ENCODE data around the gene EGF. TPM values are rescaled to one million over a fixed set of nuclear protein-coding genes. Genes with fewer than 3 reads are reported as not detected.
"Not testable (repeated sequence)": the region's sequence is repeated elsewhere in the genome, so short reads cannot be mapped to it uniquely, and the experiment has no call there.

Gene EGF
- total and polyA plus RNA-seq, 7 experiments from 2014 or later, result 0.86 TPM; not detected in 6

- Mint-ChIP-seq H3K9me3 (no peaks in the 10 kb centered on the region), H3K36me3 (no peaks in the 10 kb centered on the region), H3K27me3 (peaks cover 0 to 20% (median 12%) of the 10 kb centered on the region in 5 donors), H3K27ac (no peak overlapping the region), H3K4me1 (no peaks in the 10 kb centered on the region), H3K4me3 (no peak overlapping the region)
- Histone ChIP-seq H3K4me3 (ENCODE audit: low read length) (no peak overlapping the region), H3K4me1 (ENCODE audit: control insufficient read depth in 2 of 2, insufficient read depth in 2 of 2, low read length in 2 of 2) (no peaks in the 10 kb centered on the region), H3K27me3 (ENCODE audit: control insufficient read depth in 2 of 2, insufficient read depth in 2 of 2, low read length in 2 of 2) (no peaks in the 10 kb centered on the region), H3K36me3 (ENCODE audit: control insufficient read depth in 2 of 3, insufficient read depth in 3 of 3, low read length in 3 of 3) (no peaks in the 10 kb centered on the region), H3K9me3 (ENCODE audit: control insufficient read depth in 2 of 3, low read length in 3 of 3) (no peaks in the 10 kb centered on the region), H3K27ac (ENCODE audit: low read depth, low read length) (no peak overlapping the region)
- POLR2A ChIA-PET, result no interaction called here
- ATAC-seq, result no peak
- DNase-seq, result no peak
- intact Hi-C loops (cut with micrococcal nuclease), result no loop called here
- CTCF ChIA-PET, result no interaction called here
Measured at GRCh38 chr4:109875106-109875505, 37.6 kb upstream of the EGF start.

GRCh38 chr4:109875553-109875952, 37.1 kb upstream of the EGF start:
- CTCF ChIA-PET; H3K9me3 ChIP-seq (ENCODE audit: control insufficient read depth in 2 of 3, low read length in 3 of 3); H3K4me1 Mint-ChIP-seq; H3K4me3 Mint-ChIP-seq; H3K27ac Mint-ChIP-seq; ATAC-seq; H3K27me3 ChIP-seq (ENCODE audit: control insufficient read depth in 2 of 2, insufficient read depth in 2 of 2, low read length in 2 of 2); intact Hi-C loops (cut with micrococcal nuclease); H3K4me3 ChIP-seq (ENCODE audit: low read length); H3K4me1 ChIP-seq (ENCODE audit: control insufficient read depth in 2 of 2, insufficient read depth in 2 of 2, low read length in 2 of 2); H3K36me3 ChIP-seq (ENCODE audit: control insufficient read depth in 2 of 3, insufficient read depth in 3 of 3, low read length in 3 of 3); H3K27ac ChIP-seq (ENCODE audit: low read depth, low read length); POLR2A ChIA-PET; H3K36me3 Mint-ChIP-seq; H3K9me3 Mint-ChIP-seq; DNase-seq: not testable (repeated sequence)
- peaks cover 0 to 20% (median 12%) of the 10 kb centered on the region in 5 donors for H3K27me3 Mint-ChIP-seq

DNA sequence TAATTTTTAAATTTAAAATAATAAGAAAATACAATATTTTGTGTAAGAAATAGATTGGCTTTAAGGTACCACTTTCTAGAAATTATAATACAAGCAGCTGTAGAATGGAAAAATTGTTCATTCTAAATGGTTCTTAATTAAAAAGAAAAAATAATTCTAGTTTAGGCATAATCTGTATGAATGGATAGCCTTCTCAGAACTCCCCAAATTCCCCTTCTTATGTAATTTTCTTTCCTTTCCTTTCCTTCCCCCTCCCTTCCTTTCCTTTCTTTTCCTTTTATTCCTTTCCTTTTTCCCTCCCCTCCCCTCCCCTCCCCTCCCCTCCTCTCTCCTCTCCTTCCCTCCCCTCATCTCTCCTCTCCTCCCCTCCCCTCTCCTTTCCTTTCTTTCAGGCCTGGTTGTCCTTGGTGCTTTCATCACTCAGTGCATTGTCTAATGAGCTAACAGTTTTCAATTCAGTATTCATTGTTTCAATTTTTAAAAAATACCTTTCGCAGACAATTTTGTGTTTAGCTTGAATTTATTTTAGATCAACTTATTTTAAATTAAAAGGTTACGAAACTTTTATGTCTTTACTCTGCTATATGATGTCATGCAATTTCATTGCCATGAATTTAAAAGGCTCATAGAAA, 35.9 kb upstream of the EGF start:
- H3K27me3 Mint-ChIP-seq, result peaks cover 5 to 20% (median 13%) of the 10 kb centered on the region in 5 donors
- Histone ChIP-seq H3K4me1 (ENCODE audit: control insufficient read depth in 2 of 2, insufficient read depth in 2 of 2, low read length in 2 of 2) (no peaks in the 10 kb centered on the region), H3K27ac (ENCODE audit: low read depth, low read length) (no peak overlapping the region), H3K4me3 (ENCODE audit: low read length) (no peak overlapping the region), H3K36me3 (ENCODE audit: control insufficient read depth in 2 of 3, insufficient read depth in 3 of 3, low read length in 3 of 3) (no peaks in the 10 kb centered on the region), H3K27me3 (ENCODE audit: control insufficient read depth in 2 of 2, insufficient read depth in 2 of 2, low read length in 2 of 2) (no peaks in the 10 kb centered on the region), H3K9me3 (ENCODE audit: control insufficient read depth in 2 of 3, low read length in 3 of 3) (no peaks in the 10 kb centered on the region)
- H3K4me3 Mint-ChIP-seq, result no peak overlapping the region
- no peaks in the 10 kb centered on the region for H3K36me3 Mint-ChIP-seq
- POLR2A ChIA-PET, result no interaction called here
- ATAC-seq (no peak), DNase-seq (no peak)
- H3K4me1 Mint-ChIP-seq, result no peaks in the 10 kb centered on the region
- intact Hi-C loops (cut with micrococcal nuclease), result no loop called here
- no peak overlapping the region for H3K27ac Mint-ChIP-seq
- CTCF ChIA-PET, result no interaction called here
- no peaks in the 10 kb centered on the region for H3K9me3 Mint-ChIP-seq

DNA sequence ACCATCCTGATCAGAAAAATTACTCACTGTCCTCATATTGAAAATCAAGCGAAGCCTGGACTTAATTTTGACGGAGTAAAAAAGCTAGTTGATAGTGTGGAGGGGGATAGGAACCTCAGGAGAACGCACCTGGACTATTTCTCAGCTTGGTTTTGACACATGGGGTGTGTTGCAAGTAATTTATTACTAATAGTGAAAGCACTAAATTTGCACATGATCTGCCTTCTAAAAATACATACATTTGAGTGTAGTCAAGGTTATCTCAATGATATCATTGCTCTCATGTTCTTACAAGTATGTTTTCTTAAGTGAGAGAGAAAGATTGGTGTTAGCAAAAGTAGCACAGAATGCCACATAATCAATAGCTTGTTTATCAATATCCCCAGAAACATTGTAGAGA, 35.3 kb upstream of the EGF start:
- Mint-ChIP-seq H3K27me3 (peaks cover 5 to 20% (median 13%) of the 10 kb centered on the region in 5 donors), H3K27ac (no peak overlapping the region), H3K4me1 (no peaks in the 10 kb centered on the region), H3K9me3 (no peaks in the 10 kb centered on the region), H3K36me3 (no peaks in the 10 kb centered on the region), H3K4me3 (no peak overlapping the region)
- POLR2A ChIA-PET, result no interaction called here
- Histone ChIP-seq H3K36me3 (ENCODE audit: control insufficient read depth in 2 of 3, insufficient read depth in 3 of 3, low read length in 3 of 3) (no peaks in the 10 kb centered on the region), H3K9me3 (ENCODE audit: control insufficient read depth in 2 of 3, low read length in 3 of 3) (no peaks in the 10 kb centered on the region), H3K27me3 (ENCODE audit: control insufficient read depth in 2 of 2, insufficient read depth in 2 of 2, low read length in 2 of 2) (no peaks in the 10 kb centered on the region), H3K4me1 (ENCODE audit: control insufficient read depth in 2 of 2, insufficient read depth in 2 of 2, low read length in 2 of 2) (no peaks in the 10 kb centered on the region), H3K27ac (ENCODE audit: low read depth, low read length) (no peak overlapping the region), H3K4me3 (ENCODE audit: low read length) (no peak overlapping the region)
- ATAC-seq, result no peak
- CTCF ChIA-PET, result no interaction called here
- intact Hi-C loops (cut with micrococcal nuclease), result no loop called here
- no peak for DNase-seq

GRCh38 chr4:109878355-109878754, 34.3 kb upstream of the EGF start:
- Mint-ChIP-seq H3K36me3 (no peaks in the 10 kb centered on the region), H3K4me1 (no peaks in the 10 kb centered on the region), H3K27ac (no peak overlapping the region), H3K4me3 (no peak overlapping the region), H3K9me3 (no peaks in the 10 kb centered on the region), H3K27me3 (peaks cover 5 to 20% (median 13%) of the 10 kb centered on the region in 5 donors)
- no peaks in the 10 kb centered on the region for H3K9me3 ChIP-seq (ENCODE audit: control insufficient read depth in 2 of 3, low read length in 3 of 3)
- H3K27ac ChIP-seq (ENCODE audit: low read depth, low read length), result no peak overlapping the region
- CTCF ChIA-PET, result no interaction called here
- H3K4me3 ChIP-seq (ENCODE audit: low read length), result no peak overlapping the region
- ATAC-seq, result no peak
- H3K4me1 ChIP-seq (ENCODE audit: control insufficient read depth in 2 of 2, insufficient read depth in 2 of 2, low read length in 2 of 2), result no peaks in the 10 kb centered on the region
- H3K36me3 ChIP-seq (ENCODE audit: control insufficient read depth in 2 of 3, insufficient read depth in 3 of 3, low read length in 3 of 3), result no peaks in the 10 kb centered on the region
- no peak for DNase-seq
- POLR2A ChIA-PET, result interaction anchor here (0.7 kb wide), 1 partner anchor 1977 kb away, joined by 3 read pairs; no protein-coding TSS in a partner anchor
- no peaks in the 10 kb centered on the region for H3K27me3 ChIP-seq (ENCODE audit: control insufficient read depth in 2 of 2, insufficient read depth in 2 of 2, low read length in 2 of 2)
- intact Hi-C loops (cut with micrococcal nuclease), result no loop called here

DNA sequence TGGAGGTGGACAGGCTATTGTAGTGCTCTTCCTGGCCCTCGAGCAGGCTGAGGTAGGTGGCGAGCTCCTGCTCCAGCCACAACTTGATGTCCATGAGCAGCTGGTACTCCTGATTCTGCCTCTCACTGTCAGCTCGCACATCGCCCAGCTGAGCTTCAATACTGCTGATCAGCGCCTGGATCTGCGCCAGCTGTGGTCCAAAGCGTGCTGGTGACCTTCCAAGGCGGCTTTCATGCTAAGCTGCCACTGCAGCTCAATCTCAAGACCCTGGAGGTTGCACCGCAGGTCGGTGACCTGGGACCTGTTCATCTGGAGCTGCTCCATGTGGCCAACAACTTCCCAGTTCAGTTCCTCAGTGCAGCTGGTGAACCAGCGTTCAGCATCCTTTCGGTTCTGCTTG, 33.6 kb upstream of the EGF start:
- H3K4me1 ChIP-seq (ENCODE audit: control insufficient read depth in 2 of 2, insufficient read depth in 2 of 2, low read length in 2 of 2), result no peaks in the 10 kb centered on the region
- no peaks in the 10 kb centered on the region for H3K36me3 Mint-ChIP-seq
- no peak for DNase-seq
- no peaks in the 10 kb centered on the region for H3K4me1 Mint-ChIP-seq
- H3K27me3 ChIP-seq (ENCODE audit: control insufficient read depth in 2 of 2, insufficient read depth in 2 of 2, low read length in 2 of 2), result no peaks in the 10 kb centered on the region
- no peak overlapping the region for H3K4me3 ChIP-seq (ENCODE audit: low read length)
- H3K9me3 ChIP-seq (ENCODE audit: control insufficient read depth in 2 of 3, low read length in 3 of 3), result no peaks in the 10 kb centered on the region
- POLR2A ChIA-PET, result no interaction called here
- H3K27ac ChIP-seq (ENCODE audit: low read depth, low read length), result no peak overlapping the region
- no peak overlapping the region for H3K27ac Mint-ChIP-seq
- H3K36me3 ChIP-seq (ENCODE audit: control insufficient read depth in 2 of 3, insufficient read depth in 3 of 3, low read length in 3 of 3), result no peaks in the 10 kb centered on the region
- ATAC-seq, result no peak
- intact Hi-C loops (cut with micrococcal nuclease), result no loop called here
- H3K27me3 Mint-ChIP-seq, result peaks cover 5 to 20% (median 13%) of the 10 kb centered on the region in 5 donors
- no peaks in the 10 kb centered on the region for H3K9me3 Mint-ChIP-seq
- CTCF ChIA-PET, result no interaction called here
- H3K4me3 Mint-ChIP-seq, result no peak overlapping the region

GRCh38 chr4:109879636-109880314, 32.9 kb upstream of the EGF start:
- intact Hi-C loops (cut with micrococcal nuclease), result no loop called here
- Histone ChIP-seq H3K9me3 (ENCODE audit: control insufficient read depth in 2 of 3, low read length in 3 of 3) (no peaks in the 10 kb centered on the region), H3K27me3 (ENCODE audit: control insufficient read depth in 2 of 2, insufficient read depth in 2 of 2, low read length in 2 of 2) (no peaks in the 10 kb centered on the region), H3K36me3 (ENCODE audit: control insufficient read depth in 2 of 3, insufficient read depth in 3 of 3, low read length in 3 of 3) (no peaks in the 10 kb centered on the region), H3K4me1 (ENCODE audit: control insufficient read depth in 2 of 2, insufficient read depth in 2 of 2, low read length in 2 of 2) (no peaks in the 10 kb centered on the region), H3K27ac (ENCODE audit: low read depth, low read length) (no peak overlapping the region), H3K4me3 (ENCODE audit: low read length) (no peak overlapping the region)
- peaks cover 5 to 20% (median 13%) of the 10 kb centered on the region in 5 donors for H3K27me3 Mint-ChIP-seq
- no peaks in the 10 kb centered on the region for H3K9me3 Mint-ChIP-seq
- CTCF ChIA-PET, result no interaction called here
- POLR2A ChIA-PET, result no interaction called here
- no peak overlapping the region for H3K4me3 Mint-ChIP-seq
- H3K36me3 Mint-ChIP-seq, result no peaks in the 10 kb centered on the region
- no peak overlapping the region for H3K27ac Mint-ChIP-seq
- no peaks in the 10 kb centered on the region for H3K4me1 Mint-ChIP-seq
- DNase-seq, result no peak
- no peak for ATAC-seq
